Measurements from ENCODE around the gene TNNT2. TPM values are rescaled to one million over a fixed set of nuclear protein-coding genes. Genes with fewer than 3 reads are reported as not detected.

The TNNT2 gene
- total and polyA plus RNA-seq, 8 donors, result 1.5 to 12.0 (median 6.7) TPM; not detected in 4

DNA sequence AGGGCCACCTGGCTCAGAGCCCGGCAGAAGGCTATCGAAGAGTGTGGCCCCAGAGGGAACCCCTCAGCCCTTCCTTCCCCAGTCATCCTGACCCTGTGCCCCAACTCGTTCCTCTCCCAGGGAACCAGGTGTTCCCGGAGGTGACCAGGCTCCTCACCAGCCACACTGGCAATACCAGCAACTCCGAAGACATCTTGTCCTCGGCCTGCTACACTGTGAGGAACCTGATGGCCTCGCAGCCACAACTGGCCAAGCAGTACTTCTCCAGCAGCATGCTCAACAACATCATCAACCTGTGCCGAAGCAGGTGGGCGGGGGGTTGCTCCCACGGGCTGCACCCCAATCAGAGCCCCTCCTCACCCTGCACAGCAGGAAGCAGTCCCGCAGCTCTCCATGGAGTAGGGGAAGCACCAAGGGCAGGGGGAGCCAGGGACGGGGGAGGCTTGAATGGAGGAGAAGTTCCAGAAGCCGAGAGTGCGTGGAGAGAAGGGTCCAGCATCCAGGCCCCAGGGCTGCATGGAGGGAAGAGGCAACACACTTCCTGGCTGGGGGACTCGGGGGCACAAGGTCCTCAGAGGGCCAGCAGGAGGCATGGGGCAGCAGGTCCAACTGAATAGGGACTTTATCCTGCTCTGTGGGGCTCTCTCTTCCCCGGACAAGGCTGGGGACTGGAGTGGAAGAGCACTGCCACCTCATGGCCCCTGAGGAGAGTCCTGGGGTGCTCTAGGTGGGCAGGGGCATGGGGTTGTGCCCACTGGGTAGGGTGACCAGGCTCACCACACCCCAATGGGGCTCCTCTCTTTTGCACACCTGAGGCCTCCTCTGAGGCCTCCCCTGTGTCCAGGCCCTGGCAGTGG is 52.4 kb downstream of the TNNT2 start:
- no peaks in the 10 kb centered on the region for H3K36me3 ChIP-seq
- no peak overlapping the region for H3K27ac ChIP-seq
- no peak overlapping the region for H3K4me3 ChIP-seq
- intact Hi-C loops (cut with DNase I; ENCODE audit: low total_unique reads), result no loop called here
- H3K27me3 ChIP-seq, result peaks cover 0 to 6% (median 0%) of the 10 kb centered on the region in 3 donors
- H3K4me1 ChIP-seq, result peaks cover 0 to 6% (median 0%) of the 10 kb centered on the region in 4 donors
- no peak for TF ChIP-seq EP300 (IDR thresholded peaks at IDR 0.05)
- TF ChIP-seq, protein P1, sequence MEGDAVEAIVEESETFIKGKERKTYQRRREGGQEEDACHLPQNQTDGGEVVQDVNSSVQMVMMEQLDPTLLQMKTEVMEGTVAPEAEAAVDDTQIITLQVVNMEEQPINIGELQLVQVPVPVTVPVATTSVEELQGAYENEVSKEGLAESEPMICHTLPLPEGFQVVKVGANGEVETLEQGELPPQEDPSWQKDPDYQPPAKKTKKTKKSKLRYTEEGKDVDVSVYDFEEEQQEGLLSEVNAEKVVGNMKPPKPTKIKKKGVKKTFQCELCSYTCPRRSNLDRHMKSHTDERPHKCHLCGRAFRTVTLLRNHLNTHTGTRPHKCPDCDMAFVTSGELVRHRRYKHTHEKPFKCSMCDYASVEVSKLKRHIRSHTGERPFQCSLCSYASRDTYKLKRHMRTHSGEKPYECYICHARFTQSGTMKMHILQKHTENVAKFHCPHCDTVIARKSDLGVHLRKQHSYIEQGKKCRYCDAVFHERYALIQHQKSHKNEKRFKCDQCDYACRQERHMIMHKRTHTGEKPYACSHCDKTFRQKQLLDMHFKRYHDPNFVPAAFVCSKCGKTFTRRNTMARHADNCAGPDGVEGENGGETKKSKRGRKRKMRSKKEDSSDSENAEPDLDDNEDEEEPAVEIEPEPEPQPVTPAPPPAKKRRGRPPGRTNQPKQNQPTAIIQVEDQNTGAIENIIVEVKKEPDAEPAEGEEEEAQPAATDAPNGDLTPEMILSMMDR (IDR thresholded peaks at IDR 0.05), result no peak
- TF ChIP-seq POLR2AphosphoS5 (IDR thresholded peaks at IDR 0.05), result no peak
- no peak for TF ChIP-seq POLR2A (IDR thresholded peaks at IDR 0.05)
- 68 to 75% (median 73%) methylated on average over 15 to 16 of the region's 16 CpGs for WGBS, 5 donors
- H3K9me3 ChIP-seq, result no peaks in the 10 kb centered on the region
- no peak for DNase-seq

DNA sequence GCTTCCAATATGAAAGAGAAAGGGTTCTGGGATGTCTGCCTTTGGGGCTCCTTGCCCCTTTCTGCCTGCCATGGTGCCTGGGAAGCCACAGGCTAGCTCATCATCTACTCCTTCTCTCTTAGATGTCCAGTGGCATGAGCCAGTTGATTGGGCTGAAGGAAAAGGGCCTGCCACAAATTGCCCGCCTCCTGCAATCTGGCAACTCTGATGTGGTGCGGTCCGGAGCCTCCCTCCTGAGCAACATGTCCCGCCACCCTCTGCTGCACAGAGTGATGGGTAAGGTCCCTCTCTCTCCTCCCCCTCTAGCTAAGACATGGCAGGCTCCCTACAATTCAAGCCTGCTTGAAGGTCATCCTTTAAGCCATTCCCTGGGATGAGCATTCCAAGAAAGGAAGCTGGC is 53.2 kb downstream of the TNNT2 start:
- Histone ChIP-seq H3K4me3 (no peak overlapping the region), H3K9me3 (no peaks in the 10 kb centered on the region), H3K4me1 (no peaks in the 10 kb centered on the region), H3K36me3 (no peaks in the 10 kb centered on the region), H3K27me3 (peaks cover 0 to 6% (median 0%) of the 10 kb centered on the region in 3 donors), H3K27ac (no peak overlapping the region)
- intact Hi-C loops (cut with DNase I; ENCODE audit: low total_unique reads), result no loop called here
- 93 to 96% (median 95%) methylated on average over 4 of the region's 4 CpGs for WGBS, 5 donors
- TF ChIP-seq POLR2AphosphoS5 (IDR thresholded peaks at IDR 0.05) (no peak), EP300 (IDR thresholded peaks at IDR 0.05) (no peak), POLR2A (IDR thresholded peaks at IDR 0.05) (no peak)
- TF ChIP-seq, protein P1 (IDR thresholded peaks at IDR 0.05), result no peak
- no peak for DNase-seq

- Histone ChIP-seq H3K9me3 (no peaks in the 10 kb centered on the region), H3K36me3 (no peaks in the 10 kb centered on the region), H3K4me1 (no peaks in the 10 kb centered on the region), H3K27ac (no peak overlapping the region), H3K4me3 (no peak overlapping the region), H3K27me3 (peaks cover 0 to 6% (median 0%) of the 10 kb centered on the region in 3 donors)
- 73 to 92% (median 87%) methylated on average over 5 to 12 of the region's 12 CpGs for WGBS, 5 donors
- DNase-seq, result no peak
- intact Hi-C loops (cut with DNase I; ENCODE audit: low total_unique reads), result no loop called here
- no peak for TF ChIP-seq POLR2A (IDR thresholded peaks at IDR 0.05)
- TF ChIP-seq EP300 (IDR thresholded peaks at IDR 0.05), result no peak
- TF ChIP-seq, protein P1 (IDR thresholded peaks at IDR 0.05), result no peak
- TF ChIP-seq POLR2AphosphoS5 (IDR thresholded peaks at IDR 0.05), result no peak
Measured at GRCh38 chr1:201322653-201323510, 54.6 kb downstream of the TNNT2 start.

DNA sequence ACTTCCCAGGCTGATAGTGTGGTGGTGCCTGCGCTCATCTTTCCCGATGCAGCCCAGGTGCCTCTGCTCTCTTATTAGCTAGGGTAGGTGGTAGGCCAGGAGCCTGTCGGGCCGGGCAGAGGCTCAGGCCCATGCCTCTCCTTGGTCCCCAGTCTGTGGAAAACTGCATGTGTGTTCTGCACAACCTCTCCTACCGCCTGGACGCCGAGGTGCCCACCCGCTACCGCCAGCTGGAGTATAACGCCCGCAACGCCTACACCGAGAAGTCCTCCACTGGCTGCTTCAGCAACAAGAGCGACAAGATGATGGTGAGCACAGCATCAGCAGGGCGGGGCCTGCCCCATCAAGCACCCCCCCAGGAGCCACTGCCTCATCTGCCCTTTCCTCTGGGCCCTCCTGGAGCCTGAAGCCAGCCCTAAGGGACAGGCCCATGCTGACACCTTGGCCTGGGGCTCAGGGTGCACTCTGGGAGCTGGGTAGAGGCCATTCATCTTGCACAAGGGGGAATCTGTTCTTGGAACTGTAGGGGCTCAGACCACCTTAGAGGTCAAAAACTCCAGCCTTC is 55.6 kb downstream of the TNNT2 start:
- Histone ChIP-seq H3K9me3 (no peaks in the 10 kb centered on the region), H3K36me3 (no peaks in the 10 kb centered on the region), H3K4me1 (no peaks in the 10 kb centered on the region), H3K27ac (no peak overlapping the region), H3K27me3 (peaks cover 0 to 6% (median 0%) of the 10 kb centered on the region in 3 donors), H3K4me3 (no peak overlapping the region)
- TF ChIP-seq, protein P1 (IDR thresholded peaks at IDR 0.05), result no peak
- TF ChIP-seq EP300 (IDR thresholded peaks at IDR 0.05) (no peak), POLR2AphosphoS5 (IDR thresholded peaks at IDR 0.05) (no peak), POLR2A (IDR thresholded peaks at IDR 0.05) (no peak)
- intact Hi-C loops (cut with DNase I; ENCODE audit: low total_unique reads), result no loop called here
- WGBS, 5 donors, result 79 to 93% (median 88%) methylated on average over 15 of the region's 15 CpGs
- DNase-seq, result no peak

All from stomach (tissue), 9 donors.